D721Med (cell line): Measurements from ENCODE around the gene MRPS9.

Source experiments
- DNase-seq: peaks from one replicate; pipeline ENCODE4 v3.0.0; 2011; ENCODE audit warnings: low spot score; ENCODE audit not compliant: insufficient read length
- FAIRE-seq: peaks from 2 replicates; lab custom pipeline; 2011; peaks lifted over from hg19 to GRCh38; lab: Jason Lieb, UNC
- CTCF ChIP-seq: IDR thresholded peaks from 2 replicates; pipeline ENCODE4 v1.5.1; 2012; ENCODE audit warnings: mild to moderate bottlenecking, control low read depth; ENCODE audit not compliant: insufficient read depth; ENCODE audit errors: missing control alignments

MRPS9 gene

GRCh38 chr2:105149272-105149671 is 111.4 kb downstream of the MRPS9 start:
- no peak for TF ChIP-seq CTCF
- FAIRE-seq (no peak), DNase-seq (no peak)
